ENCODE data around the gene PARD3B. TPM values are rescaled to one million over a fixed set of nuclear protein-coding genes. Genes with fewer than 3 reads are reported as not detected.

Gene PARD3B
- total and polyA plus RNA-seq, 3 donors from 2014 or later, result 14.6 to 36.8 (median 29.6) TPM

- H3K4me3 ChIP-seq, result no peak overlapping the region
- 94 to 95% methylated on average over 1 of the region's 1 CpG for WGBS, 2 donors
- intact Hi-C loops (cut with DNase I; ENCODE audit: low total_unique reads), result no loop called here
These were observed 914.9 kb downstream of the PARD3B start for GRCh38 chr2:205460217-205460616.

GRCh38 chr2:205461169-205461568 is 915.9 kb downstream of the PARD3B start:
- WGBS, 2 donors, result 88 to 95% methylated on average over 4 of the region's 4 CpGs
- no peaks in the 10 kb centered on the region for H3K36me3 ChIP-seq (ENCODE audit: low read depth, missing control alignments)

More at GRCh38 chr2:205460217-205460616, 914.9 kb downstream of the PARD3B start:
- H3K36me3 ChIP-seq (ENCODE audit: low read depth, missing control alignments), result no peaks in the 10 kb centered on the region
- no peaks in the 10 kb centered on the region for H3K9me3 ChIP-seq
- DNase-seq, result no peak
- no peaks in the 10 kb centered on the region for H3K4me1 ChIP-seq
- no peaks in the 10 kb centered on the region for H3K27me3 ChIP-seq
- no peak overlapping the region for H3K27ac ChIP-seq
- no peak for TF ChIP-seq POLR2A (IDR thresholded peaks at IDR 0.05)
- TF ChIP-seq CTCF (IDR thresholded peaks at IDR 0.05), result no peak

GRCh38 chr2:205461678-205462665 is 916.7 kb downstream of the PARD3B start:
- intact Hi-C loops (cut with DNase I; ENCODE audit: low total_unique reads), result no loop called here
- H3K27me3 ChIP-seq, result no peaks in the 10 kb centered on the region

More at GRCh38 chr2:205461169-205461568, 915.9 kb downstream of the PARD3B start:
- no peaks in the 10 kb centered on the region for H3K27me3 ChIP-seq
- DNase-seq, result no peak
- H3K4me1 ChIP-seq, result no peaks in the 10 kb centered on the region
- TF ChIP-seq CTCF (IDR thresholded peaks at IDR 0.05) (no peak), POLR2A (IDR thresholded peaks at IDR 0.05) (no peak)
- H3K4me3 ChIP-seq, result no peak overlapping the region
- H3K27ac ChIP-seq, result no peak overlapping the region
- H3K9me3 ChIP-seq, result no peaks in the 10 kb centered on the region
- intact Hi-C loops (cut with DNase I; ENCODE audit: low total_unique reads), result no loop called here

GRCh38 chr2:205462681-205463345 is 917.5 kb downstream of the PARD3B start:
- no peak for DNase-seq
- H3K4me1 ChIP-seq, result no peaks in the 10 kb centered on the region
- TF ChIP-seq CTCF (IDR thresholded peaks at IDR 0.05) (no peak), POLR2A (IDR thresholded peaks at IDR 0.05) (no peak)
- 97% methylated on average over 6 of the region's 6 CpGs for WGBS, 2 donors
- no peaks in the 10 kb centered on the region for H3K9me3 ChIP-seq
- no peaks in the 10 kb centered on the region for H3K27me3 ChIP-seq
- H3K27ac ChIP-seq, result no peak overlapping the region
- H3K4me3 ChIP-seq, result no peak overlapping the region
- no peaks in the 10 kb centered on the region for H3K36me3 ChIP-seq (ENCODE audit: low read depth, missing control alignments)
- intact Hi-C loops (cut with DNase I; ENCODE audit: low total_unique reads), result no loop called here

More at GRCh38 chr2:205461678-205462665, 916.7 kb downstream of the PARD3B start:
- Histone ChIP-seq H3K9me3 (no peaks in the 10 kb centered on the region), H3K4me3 (no peak overlapping the region), H3K4me1 (no peaks in the 10 kb centered on the region), H3K36me3 (ENCODE audit: low read depth, missing control alignments) (no peaks in the 10 kb centered on the region), H3K27ac (no peak overlapping the region)
- no peak for DNase-seq
- TF ChIP-seq CTCF (IDR thresholded peaks at IDR 0.05) (no peak), POLR2A (IDR thresholded peaks at IDR 0.05) (no peak)
- WGBS, 2 donors, result 80 to 85% methylated on average over 6 of the region's 6 CpGs
